Esophagus squamous epithelium (tissue), 5 donors: ENCODE measurements around the gene KCNMB1. TPM values are rescaled to one million over a fixed set of nuclear protein-coding genes. Genes with fewer than 3 reads are reported as not detected.
A peak's percentile ranks its signal among the peaks of the same experiment; 100 is the strongest.

Source experiments
- DNase-seq: peaks from one replicate; lab custom pipeline; 2025; lab: John Stamatoyannopoulos, UW
- H3K27ac ChIP-seq, 4 donors: fragments of 200-600 bp; sonication (generic); one replicate each; pipeline ENCODE4 v1.5.1; 2016 to 2019; ENCODE audit warnings: mild to moderate bottlenecking in 1 of 4
- H3K27me3 ChIP-seq, 4 donors: fragments of 200-600 bp; sonication (generic); 1 replicate in 3 of 4; 2 replicates in 1 of 4; pipeline versions ENCODE4 v1.5.1 to v1.6.0; 2017 to 2021; ENCODE audit warnings: antibody characterized with exemption in 1 of 4
- H3K36me3 ChIP-seq, 3 donors: fragments of 200-600 bp; sonication (generic); one replicate each; pipeline ENCODE4 v1.5.1; 2016 to 2019
- H3K4me1 ChIP-seq, 3 donors: fragments of 200-600 bp; sonication (generic); one replicate each; pipeline ENCODE4 v1.5.1; 2017 to 2019
- H3K4me3 ChIP-seq, 4 donors: fragments of 200-600 bp; sonication (generic); 1 replicate in 3 of 4; 2 replicates in 1 of 4; pipeline ENCODE4 v1.5.1; 2016 to 2019; ENCODE audit warnings: mild to moderate bottlenecking in 2 of 4, moderate library complexity in 1 of 4
- H3K9me3 ChIP-seq, 3 donors: fragments of 200-600 bp; sonication (generic); one replicate each; pipeline ENCODE4 v1.5.1; 2016 to 2019
- CTCF ChIP-seq, 6 experiments: fragments of 450-650 bp in 4 of 6; fragments of 200-600 bp in 2 of 6; sonication (generic) in 2 of 6; IDR thresholded peaks; one replicate each; pipeline ENCODE4 v1.5.1; 2016 to 2019; ENCODE audit warnings: antibody characterized with exemption in 6 of 6, mild to moderate bottlenecking in 4 of 6, moderate library complexity in 4 of 6
- POLR2A ChIP-seq, 4 donors: fragments of 450-650 bp; IDR thresholded peaks; one replicate each; pipeline ENCODE4 v1.6.1; 2017; ENCODE audit warnings: antibody characterized with exemption in 4 of 4, mild to moderate bottlenecking in 4 of 4, moderate library complexity in 3 of 4
- WGBS, 2 donors: methylation state at CpG; one replicate each; pipeline ENCODE4 v1.1.5; 2018; 5-methylcytosine and 5-hydroxymethylcytosine counted together
- intact Hi-C: fragments of 100-400 bp; cut with DNase I; formaldehyde crosslinking; loops from one replicate; pipeline ENCODE4 v1.15.0; 2022
- total RNA-seq, 4 donors: library from RNA; depleted of rRNA; stranded (reverse); fragments of >200 nt; gene quantifications; one replicate each; pipeline ENCODE4 v1.1.0, GENCODE V29; 2016
- donor health status: DM: yes; HTN: yes; CAD: no.

Gene KCNMB1
- total RNA-seq, 4 donors from 2014 or later, result 0.38 to 9.3 (median 2.4) TPM

- WGBS, 2 donors, result 81 to 84% methylated on average over 8 of the region's 8 CpGs
- Histone ChIP-seq H3K4me3 (no peak overlapping the region), H3K27ac (peak overlapping the region in 1 of 4 donors; percentile 9), H3K9me3 (no peaks in the 10 kb centered on the region), H3K4me1 (peaks cover 0 to 18% (median 0%) of the 10 kb centered on the region in 3 donors), H3K36me3 (no peaks in the 10 kb centered on the region), H3K27me3 (no peaks in the 10 kb centered on the region)
- TF ChIP-seq CTCF (IDR thresholded peaks at IDR 0.05), result no peak
- TF ChIP-seq POLR2A (IDR thresholded peaks at IDR 0.05), result no peak
- DNase-seq, result no peak
- intact Hi-C loops, result no loop called here
Observed at GRCh38 chr5:170393958-170394357, 4.8 kb upstream of the KCNMB1 start.

- TF ChIP-seq POLR2A (IDR thresholded peaks at IDR 0.05), result no peak
- no peak for TF ChIP-seq CTCF (IDR thresholded peaks at IDR 0.05)
- no peak overlapping the region for H3K4me3 ChIP-seq
- WGBS, 2 donors, result 33 to 42% methylated on average over 5 to 6 of the region's 6 CpGs
- intact Hi-C loops, result no loop called here
- no peak for DNase-seq
- no peaks in the 10 kb centered on the region for H3K36me3 ChIP-seq
- H3K9me3 ChIP-seq, result no peaks in the 10 kb centered on the region
- H3K27me3 ChIP-seq, result no peaks in the 10 kb centered on the region
- peaks cover 0 to 18% (median 0%) of the 10 kb centered on the region in 3 donors for H3K4me1 ChIP-seq
- no peak overlapping the region for H3K27ac ChIP-seq
Observed at GRCh38 chr5:170393235-170393634, 4.1 kb upstream of the KCNMB1 start.

GRCh38 chr5:170390472-170390871 is 1.3 kb upstream of the KCNMB1 start:
- 65 to 79% methylated on average over 4 to 5 of the region's 5 CpGs for WGBS, 2 donors
- H3K9me3 ChIP-seq, result no peaks in the 10 kb centered on the region
- intact Hi-C loops, result no loop called here
- H3K4me3 ChIP-seq, result peak overlapping the region in 2 of 4 donors; percentile 11 to 35
- no peak for DNase-seq
- H3K36me3 ChIP-seq, result no peaks in the 10 kb centered on the region
- peak overlapping the region in 3 of 4 donors; percentile 28 to 84 (median 75) for H3K27ac ChIP-seq
- H3K4me1 ChIP-seq, result peaks cover 0 to 18% (median 0%) of the 10 kb centered on the region in 3 donors
- no peaks in the 10 kb centered on the region for H3K27me3 ChIP-seq
- no peak for TF ChIP-seq POLR2A (IDR thresholded peaks at IDR 0.05)
- no peak for TF ChIP-seq CTCF (IDR thresholded peaks at IDR 0.05)

GRCh38 chr5:170389550-170389892 is 354 bp upstream of the KCNMB1 start:
- WGBS, 2 donors, result 26 to 29% methylated on average over 3 of the region's 4 CpGs
- Histone ChIP-seq H3K36me3 (no peaks in the 10 kb centered on the region), H3K4me3 (peak overlapping the region; percentile 21 to 66 (median 36)), H3K27ac (peak overlapping the region; percentile 67 to 90 (median 77)), H3K9me3 (no peaks in the 10 kb centered on the region), H3K27me3 (no peaks in the 10 kb centered on the region), H3K4me1 (peaks cover 0 to 18% (median 0%) of the 10 kb centered on the region in 3 donors)
- intact Hi-C loops, result no loop called here
- no peak for TF ChIP-seq POLR2A (IDR thresholded peaks at IDR 0.05)
- no peak for TF ChIP-seq CTCF (IDR thresholded peaks at IDR 0.05)
- no peak for DNase-seq

- Histone ChIP-seq H3K9me3 (no peaks in the 10 kb centered on the region), H3K27me3 (no peaks in the 10 kb centered on the region), H3K4me3 (peak overlapping the region; percentile 21 to 66 (median 36)), H3K36me3 (no peaks in the 10 kb centered on the region), H3K4me1 (peaks cover 0 to 7% (median 0%) of the 10 kb centered on the region in 3 donors), H3K27ac (peak overlapping the region; percentile 67 to 90 (median 77))
- 45 to 62% methylated on average over 4 to 5 of the region's 6 CpGs for WGBS, 2 donors
- intact Hi-C loops, result no loop called here
- DNase-seq, result no peak
- TF ChIP-seq CTCF (IDR thresholded peaks at IDR 0.05) (no peak), POLR2A (IDR thresholded peaks at IDR 0.05) (no peak)
Observed at GRCh38 chr5:170387775-170388639, 1.2 kb downstream of the KCNMB1 start.
